SK-N-MC (cell line): ENCODE data around the gene KRT17.

Experiments used
- EZH2 ChIP-seq: fragments of 200-600 bp; sonication (generic); IDR thresholded peaks from one replicate; pipeline ENCODE4 v1.6.1; 2017; ENCODE audit warnings: antibody characterized with exemption
- FOXP2 ChIP-seq: optimal IDR thresholded peaks from 2 replicates; pipeline ENCODE3; 2011; ENCODE audit warnings: mild to moderate bottlenecking, moderate library complexity; ENCODE audit not compliant: insufficient read depth; ENCODE audit errors: extremely low read length, control extremely low read depth
- POLR2AphosphoS5 ChIP-seq: IDR thresholded peaks from 2 replicates; pipeline ENCODE4 v1.6.1; 2012; ENCODE audit warnings: mild to moderate bottlenecking, low read depth, low read length, borderline replicate concordance

DNA sequence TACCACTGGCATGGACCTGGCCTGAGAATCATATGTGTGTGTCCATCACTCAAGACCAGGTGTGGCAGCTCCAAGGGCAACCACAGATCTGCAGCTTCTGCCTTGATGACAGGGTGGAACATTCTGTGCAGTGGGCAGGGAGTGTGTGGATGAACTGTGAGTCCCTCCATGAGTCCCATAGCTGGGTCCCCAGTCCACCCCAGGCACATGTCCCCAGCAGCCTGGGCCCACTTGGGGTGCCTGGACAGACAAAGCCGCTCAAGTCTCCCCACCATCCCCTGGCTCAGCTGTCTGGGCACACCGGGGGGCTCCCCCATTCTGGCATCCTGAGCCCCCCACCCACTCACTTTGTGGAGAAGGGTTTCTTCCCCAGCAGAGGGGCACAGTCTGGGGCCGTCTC lies 7.2 kb downstream of the KRT17 start:
- TF ChIP-seq EZH2 (no peak), POLR2AphosphoS5 (no peak), FOXP2 (no peak)
